ENCODE measurements around the gene TFCP2L1.

GRCh38 chr2:121309801-121310200 lies 24.8 kb upstream of the TFCP2L1 start:
- TF ChIP-seq GATA2 (IDR thresholded peaks at IDR 0.05; ENCODE audit: low read depth, low read length): no peak
- no peak for TF ChIP-seq GATA3 (IDR thresholded peaks at IDR 0.05; ENCODE audit: low read depth, low read length)
